ENCODE measurements around the gene KCNAB1. TPM values are rescaled to one million over a fixed set of nuclear protein-coding genes. Genes with fewer than 3 reads are reported as not detected.
"Not testable (repeated sequence)": the region's sequence is repeated elsewhere in the genome, so short reads cannot be mapped to it uniquely, and the experiment has no call there.

KCNAB1 gene
- total and polyA plus RNA-seq, 4 donors = 0.16 to 2.4 (median 0.72) TPM

GRCh38 chr3:156274791-156275190 lies 154.4 kb downstream of the KCNAB1 start:
- ATAC-seq (ENCODE audit: insufficient read depth, low FRiP score) (no peak), DNase-seq (no peak)
- Histone ChIP-seq H3K4me3 (no peak overlapping the region), H3K36me3 (ENCODE audit: control insufficient read depth in 4 of 4, insufficient read depth in 4 of 4, low read length in 4 of 4) (no peaks in the 10 kb centered on the region), H3K9ac (ENCODE audit: insufficient read depth in 1 of 2, low read length in 2 of 2) (no peak overlapping the region), H3K27me3 (ENCODE audit: control insufficient read depth in 3 of 3, insufficient read depth in 3 of 3, low read length in 2 of 3) (no peaks in the 10 kb centered on the region), H3K4me1 (ENCODE audit: control insufficient read depth in 5 of 5, insufficient read depth in 5 of 5, low read length in 5 of 5) (no peaks in the 10 kb centered on the region), H3K9me3 (ENCODE audit: control insufficient read depth in 4 of 4, insufficient read depth in 3 of 4, low read length in 3 of 4) (peaks cover 0 to 4% (median 2%) of the 10 kb centered on the region in 4 donors), H3K27ac (ENCODE audit: low read depth in 1 of 2, low read length in 1 of 2) (no peak overlapping the region)
- 90 to 96% methylated on average over 2 of the region's 2 CpGs for WGBS, 2 donors
- no peak for TF ChIP-seq CTCF (IDR thresholded peaks at IDR 0.05; ENCODE audit: control extremely low read depth, extremely low read depth)

GRCh38 chr3:156284637-156285036 lies 164.3 kb downstream of the KCNAB1 start:
- not testable (repeated sequence) for H3K27me3 ChIP-seq (ENCODE audit: control insufficient read depth in 3 of 3, insufficient read depth in 3 of 3, low read length in 2 of 3); H3K9me3 ChIP-seq (ENCODE audit: control insufficient read depth in 4 of 4, insufficient read depth in 3 of 4, low read length in 3 of 4); H3K27ac ChIP-seq (ENCODE audit: low read depth in 1 of 2, low read length in 1 of 2); DNase-seq; ATAC-seq (ENCODE audit: insufficient read depth, low FRiP score); H3K9ac ChIP-seq (ENCODE audit: insufficient read depth in 1 of 2, low read length in 2 of 2); H3K36me3 ChIP-seq (ENCODE audit: control insufficient read depth in 4 of 4, insufficient read depth in 4 of 4, low read length in 4 of 4); H3K4me1 ChIP-seq (ENCODE audit: control insufficient read depth in 5 of 5, insufficient read depth in 5 of 5, low read length in 5 of 5); H3K4me3 ChIP-seq
- WGBS, 2 donors = 96 to 97% methylated on average over 24 of the region's 24 CpGs

GRCh38 chr3:156285626-156286025 lies 165.2 kb downstream of the KCNAB1 start:
- no peak for ATAC-seq (ENCODE audit: insufficient read depth, low FRiP score)

GRCh38 chr3:156290924-156291271 lies 170.5 kb downstream of the KCNAB1 start:
- no peak for ATAC-seq (ENCODE audit: insufficient read depth, low FRiP score)
- DNase-seq = no peak
- H3K9me3 ChIP-seq (ENCODE audit: control insufficient read depth in 4 of 4, insufficient read depth in 3 of 4, low read length in 3 of 4) = peaks cover 0 to 12% (median 0%) of the 10 kb centered on the region in 4 donors
- WGBS, 2 donors = 7 to 10% methylated on average over 11 of the region's 11 CpGs
- no peak overlapping the region for H3K9ac ChIP-seq (ENCODE audit: insufficient read depth in 1 of 2, low read length in 2 of 2)
- H3K4me3 ChIP-seq = no peak overlapping the region
- H3K4me1 ChIP-seq (ENCODE audit: control insufficient read depth in 5 of 5, insufficient read depth in 5 of 5, low read length in 5 of 5) = peaks cover 0 to 10% (median 4%) of the 10 kb centered on the region in 5 donors
- no peaks in the 10 kb centered on the region for H3K36me3 ChIP-seq (ENCODE audit: control insufficient read depth in 4 of 4, insufficient read depth in 4 of 4, low read length in 4 of 4)
- TF ChIP-seq CTCF (IDR thresholded peaks at IDR 0.05; ENCODE audit: control extremely low read depth, extremely low read depth) = no peak
- H3K27me3 ChIP-seq (ENCODE audit: control insufficient read depth in 3 of 3, insufficient read depth in 3 of 3, low read length in 2 of 3) = peaks cover 0 to 44% (median 39%) of the 10 kb centered on the region in 3 donors
- H3K27ac ChIP-seq (ENCODE audit: low read depth in 1 of 2, low read length in 1 of 2) = no peak overlapping the region

More at GRCh38 chr3:156285626-156286025, 165.2 kb downstream of the KCNAB1 start:
- TF ChIP-seq CTCF (IDR thresholded peaks at IDR 0.05; ENCODE audit: control extremely low read depth, extremely low read depth) = no peak
- peaks cover 0 to 15% (median 13%) of the 10 kb centered on the region in 3 donors for H3K27me3 ChIP-seq (ENCODE audit: control insufficient read depth in 3 of 3, insufficient read depth in 3 of 3, low read length in 2 of 3)
- H3K9ac ChIP-seq (ENCODE audit: insufficient read depth in 1 of 2, low read length in 2 of 2) = no peak overlapping the region
- no peaks in the 10 kb centered on the region for H3K36me3 ChIP-seq (ENCODE audit: control insufficient read depth in 4 of 4, insufficient read depth in 4 of 4, low read length in 4 of 4)
- H3K4me1 ChIP-seq (ENCODE audit: control insufficient read depth in 5 of 5, insufficient read depth in 5 of 5, low read length in 5 of 5) = no peaks in the 10 kb centered on the region
- no peak for DNase-seq
- H3K27ac ChIP-seq (ENCODE audit: low read depth in 1 of 2, low read length in 1 of 2) = no peak overlapping the region
- peaks cover 0 to 5% (median 0%) of the 10 kb centered on the region in 4 donors for H3K9me3 ChIP-seq (ENCODE audit: control insufficient read depth in 4 of 4, insufficient read depth in 3 of 4, low read length in 3 of 4)
- whole genome bisulfite sequencing, 2 donors = 64 to 65% methylated on average over 2 of the region's 2 CpGs
- H3K4me3 ChIP-seq = no peak overlapping the region
